ENCODE measurements around the gene IL27RA.

IL27RA gene

GRCh38 chr19:14052470-14052869 is 20.9 kb downstream of the IL27RA start:
- H3K4me3 ChIP-seq (ENCODE audit: low read depth, low read length) = no peak overlapping the region
- TF ChIP-seq, protein P1, sequence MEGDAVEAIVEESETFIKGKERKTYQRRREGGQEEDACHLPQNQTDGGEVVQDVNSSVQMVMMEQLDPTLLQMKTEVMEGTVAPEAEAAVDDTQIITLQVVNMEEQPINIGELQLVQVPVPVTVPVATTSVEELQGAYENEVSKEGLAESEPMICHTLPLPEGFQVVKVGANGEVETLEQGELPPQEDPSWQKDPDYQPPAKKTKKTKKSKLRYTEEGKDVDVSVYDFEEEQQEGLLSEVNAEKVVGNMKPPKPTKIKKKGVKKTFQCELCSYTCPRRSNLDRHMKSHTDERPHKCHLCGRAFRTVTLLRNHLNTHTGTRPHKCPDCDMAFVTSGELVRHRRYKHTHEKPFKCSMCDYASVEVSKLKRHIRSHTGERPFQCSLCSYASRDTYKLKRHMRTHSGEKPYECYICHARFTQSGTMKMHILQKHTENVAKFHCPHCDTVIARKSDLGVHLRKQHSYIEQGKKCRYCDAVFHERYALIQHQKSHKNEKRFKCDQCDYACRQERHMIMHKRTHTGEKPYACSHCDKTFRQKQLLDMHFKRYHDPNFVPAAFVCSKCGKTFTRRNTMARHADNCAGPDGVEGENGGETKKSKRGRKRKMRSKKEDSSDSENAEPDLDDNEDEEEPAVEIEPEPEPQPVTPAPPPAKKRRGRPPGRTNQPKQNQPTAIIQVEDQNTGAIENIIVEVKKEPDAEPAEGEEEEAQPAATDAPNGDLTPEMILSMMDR (IDR thresholded peaks at IDR 0.05; ENCODE audit: borderline replicate concordance, insufficient read depth, low read depth, low read length) = no peak

DNA sequence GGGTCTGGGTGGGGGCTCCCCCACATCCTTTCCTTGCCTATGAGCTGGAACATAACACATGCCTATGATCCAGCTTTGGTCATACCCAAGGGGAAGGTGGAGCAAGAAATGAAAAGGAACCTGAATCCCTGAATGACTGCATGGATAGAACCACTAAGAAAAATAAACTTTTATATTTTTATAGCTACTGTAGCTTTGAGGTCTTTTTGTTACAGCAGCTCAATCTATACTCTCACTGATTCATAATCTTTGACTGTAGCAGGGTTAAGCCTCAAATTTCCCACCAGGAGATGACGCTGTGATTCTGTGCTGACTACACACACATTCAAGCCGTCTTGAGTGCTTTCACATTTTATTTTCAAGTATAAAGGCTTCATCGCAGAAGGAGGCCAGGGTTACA is 21.5 kb downstream of the IL27RA start:
- TF ChIP-seq, protein P1 (IDR thresholded peaks at IDR 0.05; ENCODE audit: borderline replicate concordance, insufficient read depth, low read depth, low read length) = no peak
- no peak overlapping the region for H3K4me3 ChIP-seq (ENCODE audit: low read depth, low read length)

GRCh38 chr19:14053500-14053899 is 21.9 kb downstream of the IL27RA start:
- TF ChIP-seq, protein P1 (IDR thresholded peaks at IDR 0.05; ENCODE audit: borderline replicate concordance, insufficient read depth, low read depth, low read length) = no peak
- H3K4me3 ChIP-seq (ENCODE audit: low read depth, low read length) = no peak overlapping the region

DNA sequence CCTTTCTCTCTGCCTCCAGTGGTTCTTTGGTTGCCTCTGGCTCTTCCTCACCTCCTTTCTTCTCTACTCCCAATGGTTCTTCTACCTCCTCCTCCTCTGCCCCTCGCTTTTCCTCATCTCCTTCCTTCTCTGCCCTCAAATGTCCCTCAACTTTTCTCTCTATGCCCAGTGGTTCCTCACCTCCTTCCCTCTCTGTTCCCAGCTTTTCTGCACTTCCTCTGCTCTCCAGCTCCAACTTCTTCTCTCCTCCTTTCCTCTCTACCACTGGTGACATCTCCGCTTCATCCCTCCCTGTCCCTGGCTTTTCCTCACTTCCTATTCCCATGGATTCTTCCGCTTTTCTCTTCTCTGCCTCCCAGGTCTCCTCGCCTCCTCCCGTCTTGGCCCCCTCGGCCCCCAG is 22.5 kb downstream of the IL27RA start:
- H3K4me3 ChIP-seq (ENCODE audit: low read depth, low read length) = no peak overlapping the region
- TF ChIP-seq, protein P1 (IDR thresholded peaks at IDR 0.05; ENCODE audit: borderline replicate concordance, insufficient read depth, low read depth, low read length) = no peak

GRCh38 chr19:14054721-14055120 is 23.2 kb downstream of the IL27RA start:
- TF ChIP-seq, protein P1 (IDR thresholded peaks at IDR 0.05; ENCODE audit: borderline replicate concordance, insufficient read depth, low read depth, low read length) = no peak
- no peak overlapping the region for H3K4me3 ChIP-seq (ENCODE audit: low read depth, low read length)

GRCh38 chr19:14055396-14055795 is 23.8 kb downstream of the IL27RA start:
- TF ChIP-seq, protein P1 (IDR thresholded peaks at IDR 0.05; ENCODE audit: borderline replicate concordance, insufficient read depth, low read depth, low read length) = no peak
- no peak overlapping the region for H3K4me3 ChIP-seq (ENCODE audit: low read depth, low read length)

DNA sequence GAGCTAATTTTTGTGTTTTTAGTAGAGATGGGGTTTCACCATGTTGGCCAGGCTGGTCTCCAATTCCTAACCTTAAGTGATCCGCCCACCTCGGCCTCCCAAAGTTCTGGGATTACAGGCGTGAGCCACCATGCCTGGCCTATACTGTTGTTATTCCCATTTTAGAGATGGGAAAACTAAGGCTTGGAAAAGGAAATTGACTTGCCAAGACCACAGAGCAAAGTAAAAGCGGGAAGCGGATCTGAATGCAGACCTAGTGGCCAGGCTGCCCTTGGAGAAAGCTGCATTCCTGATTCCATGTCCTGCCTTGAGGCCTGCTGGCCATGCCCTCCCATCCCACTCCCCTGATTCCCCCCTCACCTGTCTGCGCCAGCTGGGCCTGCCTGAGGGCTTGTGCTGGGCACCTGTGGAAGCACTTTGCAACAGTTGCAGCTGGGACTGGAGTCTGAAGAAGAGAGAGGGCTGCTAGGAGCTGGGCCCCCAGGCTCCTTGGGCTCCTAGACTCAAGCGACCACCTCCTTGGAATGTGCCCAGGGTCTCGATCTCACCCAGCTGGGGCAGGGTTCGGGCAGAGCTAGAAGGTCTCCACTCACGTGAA is 24.6 kb downstream of the IL27RA start:
- no peak overlapping the region for H3K4me3 ChIP-seq (ENCODE audit: low read depth, low read length)
- TF ChIP-seq, protein P1 (IDR thresholded peaks at IDR 0.05; ENCODE audit: borderline replicate concordance, insufficient read depth, low read depth, low read length) = no peak

Data from GM12875 (cell line).